Measurements from ENCODE around the gene AATF.

AATF gene, protein sequence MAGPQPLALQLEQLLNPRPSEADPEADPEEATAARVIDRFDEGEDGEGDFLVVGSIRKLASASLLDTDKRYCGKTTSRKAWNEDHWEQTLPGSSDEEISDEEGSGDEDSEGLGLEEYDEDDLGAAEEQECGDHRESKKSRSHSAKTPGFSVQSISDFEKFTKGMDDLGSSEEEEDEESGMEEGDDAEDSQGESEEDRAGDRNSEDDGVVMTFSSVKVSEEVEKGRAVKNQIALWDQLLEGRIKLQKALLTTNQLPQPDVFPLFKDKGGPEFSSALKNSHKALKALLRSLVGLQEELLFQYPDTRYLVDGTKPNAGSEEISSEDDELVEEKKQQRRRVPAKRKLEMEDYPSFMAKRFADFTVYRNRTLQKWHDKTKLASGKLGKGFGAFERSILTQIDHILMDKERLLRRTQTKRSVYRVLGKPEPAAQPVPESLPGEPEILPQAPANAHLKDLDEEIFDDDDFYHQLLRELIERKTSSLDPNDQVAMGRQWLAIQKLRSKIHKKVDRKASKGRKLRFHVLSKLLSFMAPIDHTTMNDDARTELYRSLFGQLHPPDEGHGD

DNA sequence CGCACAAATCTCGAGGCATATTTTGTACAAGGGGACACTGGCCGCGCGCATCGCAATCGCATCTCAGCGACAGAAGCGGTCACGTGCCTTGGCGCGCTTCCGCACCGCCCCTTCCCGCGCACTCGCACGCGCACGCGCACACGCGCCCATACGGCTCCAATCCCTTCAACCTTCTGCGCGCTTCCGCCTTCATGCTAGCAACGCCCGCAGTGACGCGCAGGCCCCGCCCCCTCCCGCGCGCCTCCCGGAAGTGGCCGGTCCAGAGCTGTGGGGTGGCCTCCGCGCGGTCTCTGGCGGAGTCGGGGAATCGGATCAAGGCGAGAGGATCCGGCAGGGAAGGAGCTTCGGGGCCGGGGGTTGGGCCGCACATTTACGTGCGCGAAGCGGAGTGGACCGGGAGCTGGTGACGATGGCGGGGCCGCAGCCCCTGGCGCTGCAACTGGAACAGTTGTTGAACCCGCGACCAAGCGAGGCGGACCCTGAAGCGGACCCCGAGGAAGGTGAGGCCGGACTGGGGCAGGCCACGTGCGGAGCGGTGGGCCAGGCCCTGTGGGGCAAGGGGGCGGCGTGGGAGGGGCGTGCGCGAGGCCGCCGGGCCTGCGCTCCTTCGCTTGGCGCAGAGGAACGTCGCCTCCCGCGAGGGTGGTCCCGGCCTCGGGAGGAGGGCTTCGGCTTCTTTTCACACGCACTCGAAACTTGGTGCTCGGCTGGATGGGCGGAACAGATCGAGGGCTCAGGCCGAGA, at the start of gene AATF:
AATF (plus strand) TSS at position 238 of the 744 bp plus-strand sequence; CDS start at position 410, 172 bp downstream.
- DNase-seq = peak; percentile 99

DNA sequence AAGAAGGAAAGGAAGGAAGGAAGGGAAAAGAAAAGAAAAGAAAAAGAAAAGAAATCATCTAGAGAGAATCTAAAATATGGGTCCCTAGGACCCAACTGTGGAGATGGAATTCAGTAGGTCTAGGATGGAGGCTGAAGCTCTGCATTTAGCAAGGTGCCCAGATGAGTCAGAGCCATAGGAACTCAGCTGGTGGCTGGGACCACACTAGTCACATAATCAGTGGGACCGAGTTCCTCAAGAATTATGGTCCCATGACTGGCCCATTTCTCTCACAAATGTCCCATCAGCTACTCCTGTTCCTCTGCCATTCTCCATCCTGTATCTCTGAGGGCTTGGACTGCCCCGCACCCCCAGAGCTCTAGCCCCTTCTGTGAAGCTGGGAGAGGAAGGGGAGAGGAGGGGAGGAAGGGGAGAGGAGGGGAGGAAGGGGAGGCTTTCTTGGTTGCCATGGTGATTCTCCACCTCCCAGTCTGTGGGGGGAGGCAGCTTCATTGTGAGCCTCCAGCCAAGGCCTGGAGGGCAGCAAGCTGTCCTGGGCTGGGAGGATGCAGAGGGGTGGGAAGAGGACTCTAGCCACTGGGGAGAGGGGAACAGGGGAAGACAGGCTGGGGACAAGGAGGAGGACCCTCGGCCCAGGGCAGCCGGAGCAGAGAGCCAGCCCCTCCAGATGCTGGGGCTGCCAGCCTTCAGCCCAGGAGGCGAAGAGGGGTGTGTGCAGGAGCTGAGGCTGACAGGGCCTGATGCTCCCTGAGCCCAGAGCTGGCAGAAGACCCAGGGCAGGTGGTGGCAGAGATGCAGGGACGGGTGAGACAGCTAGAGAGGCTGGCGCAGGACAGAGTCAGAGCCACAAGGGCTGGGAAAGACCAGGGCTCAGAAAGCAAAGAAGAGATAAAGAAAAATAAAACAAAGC, 49.2 kb upstream of the AATF start:
- no peak for DNase-seq

DNA sequence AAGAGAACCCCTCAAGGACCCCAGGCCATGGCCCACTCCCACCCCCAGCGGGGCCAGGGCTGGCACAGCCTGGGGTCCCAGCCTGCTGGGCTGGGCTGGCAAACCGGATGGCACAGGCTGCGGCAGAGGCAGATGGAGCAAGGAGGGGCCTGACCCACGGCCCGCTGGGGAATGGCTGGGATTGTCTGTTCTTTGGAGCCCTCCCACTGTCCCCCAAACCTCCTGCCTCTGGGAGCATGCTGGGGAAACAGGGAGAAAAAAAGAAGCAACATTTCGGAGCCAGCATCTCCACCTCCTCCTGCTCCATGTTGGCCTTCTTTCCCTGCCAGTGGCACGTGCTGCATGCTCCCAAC, 48.6 kb upstream of the AATF start:
- no peak for DNase-seq

DNA sequence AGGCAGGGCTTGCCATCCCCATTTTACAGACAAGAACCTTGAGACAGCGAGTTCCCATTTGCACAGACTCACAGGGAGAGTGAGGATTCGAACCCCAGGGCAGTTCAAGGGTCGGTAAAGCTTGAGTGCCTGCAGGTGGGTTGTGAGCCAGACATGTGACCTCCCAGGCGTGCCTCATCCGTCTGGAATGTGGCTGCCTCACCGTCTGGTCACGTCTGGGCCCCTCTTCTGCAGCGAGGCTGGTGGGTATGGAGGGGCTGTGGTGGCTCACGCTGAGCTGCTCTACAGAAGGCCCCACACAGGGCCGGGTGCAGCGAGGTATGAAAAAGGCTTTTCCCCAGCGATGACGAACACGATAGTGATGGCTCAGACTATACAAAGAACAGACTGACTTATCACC, 47.2 kb upstream of the AATF start:
- DNase-seq = peak; percentile 56

DNA sequence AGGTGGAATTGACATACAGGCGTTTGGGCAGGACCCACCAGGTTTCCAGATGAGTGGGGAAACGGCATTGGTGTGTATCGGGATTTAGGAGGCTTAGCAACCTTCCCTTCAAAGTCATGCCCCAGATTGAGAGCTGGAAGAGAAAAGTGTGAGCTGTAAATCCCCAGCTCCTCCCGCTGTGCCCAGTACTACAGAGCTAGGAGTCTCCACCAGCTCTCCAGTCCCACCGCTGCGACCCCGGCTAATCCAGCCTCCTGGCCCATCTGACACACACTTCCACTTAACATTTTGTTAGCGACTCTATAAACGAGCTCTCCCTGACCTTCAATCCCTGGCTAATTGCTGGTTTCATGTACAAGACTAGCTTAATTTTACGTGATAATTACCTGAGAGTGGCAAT, 41.3 kb upstream of the AATF start:
- no peak for DNase-seq

DNA sequence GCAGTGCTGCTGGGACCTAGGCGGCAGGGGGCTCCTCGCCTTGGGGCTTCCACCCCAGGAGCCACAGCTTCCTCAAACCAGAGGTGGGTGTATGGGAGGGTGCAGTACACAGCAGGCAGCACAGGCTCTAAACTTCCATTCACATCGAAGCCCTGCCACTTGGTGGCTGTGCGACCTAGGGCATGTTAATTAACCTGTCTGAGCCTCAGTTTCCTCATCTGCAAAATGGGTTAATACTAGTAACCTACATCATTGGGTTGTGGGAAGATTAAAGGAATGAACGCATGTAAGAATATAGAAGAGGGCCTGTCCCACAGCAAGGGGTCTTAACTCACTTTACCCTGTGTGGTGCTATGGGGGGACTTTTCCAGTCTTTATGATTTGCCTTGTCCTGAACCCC, 38.2 kb upstream of the AATF start:
- no peak for DNase-seq

DNA sequence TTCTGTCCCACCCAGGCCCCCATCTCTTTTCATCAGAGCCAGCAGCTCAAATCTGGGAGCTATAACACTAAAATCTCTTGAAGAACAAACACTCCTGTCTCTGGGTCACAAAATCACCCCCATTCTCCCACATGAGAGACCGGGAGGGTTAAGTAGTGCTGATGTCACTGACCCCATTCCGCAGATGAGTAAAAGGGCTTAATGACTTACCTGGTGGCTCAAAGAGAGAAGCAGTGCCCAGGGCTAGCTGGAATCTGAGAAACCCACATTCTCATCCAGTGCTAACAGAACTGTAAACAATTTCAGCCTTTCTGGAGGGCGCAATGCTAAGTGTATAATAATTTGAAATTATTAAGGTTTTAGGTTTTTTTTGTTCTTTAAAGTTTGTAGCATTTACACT, 37.8 kb upstream of the AATF start:
- no peak for DNase-seq

DNA sequence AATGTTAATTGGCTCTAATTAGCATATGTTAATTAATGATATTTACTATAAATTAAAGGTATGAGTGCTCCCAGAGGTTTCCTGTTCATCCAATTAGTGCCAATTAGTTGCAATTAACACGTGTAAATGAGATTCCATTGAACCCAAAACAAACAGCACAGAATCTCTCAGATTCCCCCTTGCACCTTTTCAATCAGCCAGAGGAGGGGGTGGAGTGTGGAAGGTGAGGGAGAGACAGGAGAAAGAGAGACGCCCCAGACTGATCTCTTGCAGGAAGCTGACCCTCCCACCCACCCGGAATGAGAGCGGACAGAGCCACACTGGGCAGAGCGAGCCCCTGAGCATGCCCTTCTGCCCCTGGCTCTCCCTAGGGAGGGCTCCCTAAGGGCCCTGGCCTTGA, 35.6 kb upstream of the AATF start:
- DNase-seq = no peak

DNA sequence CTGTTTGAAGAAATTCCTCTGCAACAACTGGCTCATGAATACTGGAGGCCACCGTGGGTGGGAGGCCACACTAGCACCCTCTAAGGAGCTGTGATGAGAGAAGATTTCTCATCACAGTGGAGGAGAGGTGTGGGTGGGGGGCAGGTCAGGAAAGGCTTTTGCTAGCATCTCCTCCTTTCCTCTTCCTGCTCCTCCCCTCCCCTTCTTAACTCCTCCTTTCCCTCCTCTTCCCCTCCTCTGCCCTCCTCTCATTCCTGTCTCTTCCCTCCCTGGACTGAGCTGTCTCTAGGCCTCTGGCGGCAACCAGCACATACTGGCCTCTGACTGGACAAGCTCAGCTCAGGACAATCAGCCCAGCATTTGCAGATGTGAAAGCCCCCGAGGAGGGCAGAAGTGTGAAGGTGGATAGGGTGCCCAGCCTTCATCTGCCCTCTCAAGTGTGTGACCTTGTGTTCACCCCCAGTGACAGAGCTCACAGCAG, 30.5 kb upstream of the AATF start:
- peak; percentile 37 for DNase-seq

DNA sequence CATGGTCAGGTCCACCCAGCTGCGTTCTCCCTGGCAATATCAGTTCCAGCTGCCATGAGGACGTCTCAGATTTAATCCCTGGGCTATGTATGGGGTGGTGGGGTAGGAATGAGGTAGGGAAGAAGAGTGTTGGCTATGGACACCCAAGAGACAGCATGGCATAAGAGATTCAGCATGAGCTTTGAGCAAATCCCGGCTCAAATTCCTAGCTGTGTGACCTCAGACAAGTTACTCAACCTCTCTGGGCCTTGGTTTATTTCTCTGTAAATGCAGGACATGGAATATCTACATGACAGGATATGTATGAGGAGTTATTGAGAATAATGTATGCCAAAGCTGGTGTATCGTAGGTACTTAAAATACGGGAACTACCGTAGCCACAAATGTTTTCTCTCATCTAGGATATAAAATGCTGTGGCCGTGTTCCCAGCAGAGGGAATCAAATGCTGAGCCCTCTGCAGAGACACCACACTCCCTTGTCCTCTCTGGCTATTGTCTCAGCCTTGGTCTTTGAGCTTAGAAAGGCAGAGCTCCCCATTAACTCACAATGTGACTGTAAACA, 29.3 kb upstream of the AATF start:
- DNase-seq = no peak

DNA sequence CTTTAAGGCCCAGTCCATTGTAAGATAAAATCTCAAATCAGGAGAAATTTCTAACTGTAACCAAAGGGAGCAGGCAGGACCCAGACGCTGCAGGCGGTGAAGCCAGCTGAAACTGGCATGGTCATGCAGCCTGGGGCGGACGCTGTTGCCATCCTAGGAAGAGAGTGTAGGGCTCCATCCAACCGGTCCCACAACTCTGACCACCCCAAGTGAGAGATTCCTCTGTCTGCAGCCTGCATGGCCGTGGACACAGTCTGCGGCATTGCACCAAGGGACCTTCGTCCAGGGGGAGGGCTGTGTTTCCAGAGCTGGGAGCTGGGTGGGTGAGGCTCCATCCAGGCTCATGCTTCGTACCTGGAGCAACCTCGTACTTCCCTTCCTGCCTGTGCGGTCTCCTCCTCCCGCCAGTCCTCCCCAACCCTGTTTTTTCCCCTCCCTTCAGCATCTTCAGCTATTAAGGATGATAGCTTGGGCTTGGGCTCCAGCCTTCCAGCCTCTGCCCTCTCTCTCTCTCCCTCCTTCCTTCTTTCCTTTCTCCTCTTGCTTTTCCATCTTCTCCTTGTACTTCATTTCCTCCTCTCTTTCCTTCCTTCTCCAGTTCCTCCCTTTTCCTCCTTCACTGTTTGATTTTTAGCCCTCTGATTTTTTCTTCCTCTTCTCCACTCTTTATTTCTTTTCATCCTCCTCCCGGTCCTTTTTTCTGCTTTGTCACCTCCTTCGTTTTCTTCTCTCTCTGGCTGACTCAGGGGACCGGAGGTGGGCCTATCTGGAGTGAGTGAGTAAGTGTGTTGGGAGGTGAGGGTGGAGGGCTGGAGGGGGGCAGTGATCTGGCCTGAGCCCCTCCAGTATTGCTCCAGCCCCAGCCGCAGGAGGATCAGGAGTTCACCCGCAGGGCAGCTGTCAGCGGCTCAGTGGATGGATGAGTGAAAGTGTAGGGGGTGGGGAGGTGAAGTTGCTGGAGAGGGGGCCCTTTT, 28.4 kb upstream of the AATF start:
- DNase-seq = peak; percentile 45

DNA sequence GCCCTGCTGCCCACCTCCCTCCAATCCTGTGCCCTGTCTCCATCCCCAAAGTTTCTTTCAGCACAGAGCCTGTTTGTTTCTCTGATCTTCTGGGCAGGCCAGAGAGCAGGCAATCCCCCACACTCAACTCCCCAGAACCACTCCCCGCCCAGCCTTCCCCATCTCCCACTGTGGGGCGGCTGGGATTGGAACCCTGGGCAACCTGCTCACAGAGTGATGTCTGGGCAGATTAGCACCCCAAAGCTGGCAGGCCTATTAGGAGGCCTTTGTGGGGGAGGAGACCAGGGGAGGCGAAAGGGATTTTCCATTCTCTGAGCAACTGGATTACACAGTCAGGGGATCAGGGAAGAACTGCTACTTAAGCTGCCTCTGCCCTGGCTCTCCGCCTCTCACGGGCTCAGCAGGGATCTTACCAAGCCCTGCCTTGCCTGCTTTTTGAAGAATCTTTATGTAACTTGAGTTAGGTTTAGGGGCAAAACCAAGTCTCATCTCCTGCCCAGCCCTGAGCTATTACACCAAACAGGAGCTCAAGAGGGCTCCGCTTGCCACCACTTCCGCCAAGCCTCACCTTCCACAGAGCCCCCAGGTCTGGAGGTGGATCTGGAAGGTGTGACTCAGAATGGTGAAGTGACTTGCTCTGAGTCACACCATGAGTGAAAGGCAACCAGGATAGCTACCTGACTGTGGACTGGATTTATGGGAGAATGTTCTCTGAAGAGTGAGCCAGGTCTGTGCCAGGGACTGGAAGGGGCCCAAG, 27.5 kb upstream of the AATF start:
- peak; percentile 53 for DNase-seq

DNA sequence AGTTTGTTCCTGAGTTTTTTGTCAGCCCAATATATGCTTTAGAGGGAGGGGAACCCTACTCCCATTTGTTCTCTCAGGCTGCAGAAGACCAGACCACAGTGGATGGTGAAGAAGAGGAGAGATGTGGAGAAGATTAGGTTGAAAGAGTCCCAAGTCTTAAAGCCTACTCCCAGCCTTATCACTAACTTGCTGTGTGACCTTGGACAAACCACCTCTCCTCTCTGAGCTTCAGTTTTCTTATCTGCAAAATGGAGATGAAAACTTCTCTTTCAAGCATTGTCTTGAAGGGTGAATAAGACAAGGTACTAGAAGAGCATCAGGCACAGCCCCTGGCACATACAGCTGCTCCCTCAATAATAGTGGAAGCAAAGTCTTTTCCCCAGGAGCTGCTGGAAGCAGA, 26.6 kb upstream of the AATF start:
- DNase-seq = no peak

DNA sequence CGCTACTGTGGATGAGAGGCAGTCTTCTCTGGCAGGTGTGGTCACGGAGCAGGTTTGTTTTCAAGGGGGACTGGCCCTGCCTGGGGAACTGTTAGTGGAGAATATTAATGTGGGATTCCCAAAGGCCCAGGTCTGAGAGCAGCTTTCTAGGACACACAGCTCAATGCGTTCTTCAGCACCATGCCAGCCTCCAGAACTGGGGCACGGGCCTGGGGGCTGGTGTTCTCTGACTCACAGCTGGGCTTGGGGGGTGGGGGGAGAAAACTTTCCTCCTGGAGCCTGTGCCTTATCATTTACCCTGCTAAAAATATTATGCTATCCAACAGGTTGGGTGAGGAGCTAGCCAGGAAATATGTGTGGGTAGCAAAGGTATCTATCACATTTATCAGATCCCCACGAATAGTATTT, 24.9 kb upstream of the AATF start:
- DNase-seq = no peak

DNA sequence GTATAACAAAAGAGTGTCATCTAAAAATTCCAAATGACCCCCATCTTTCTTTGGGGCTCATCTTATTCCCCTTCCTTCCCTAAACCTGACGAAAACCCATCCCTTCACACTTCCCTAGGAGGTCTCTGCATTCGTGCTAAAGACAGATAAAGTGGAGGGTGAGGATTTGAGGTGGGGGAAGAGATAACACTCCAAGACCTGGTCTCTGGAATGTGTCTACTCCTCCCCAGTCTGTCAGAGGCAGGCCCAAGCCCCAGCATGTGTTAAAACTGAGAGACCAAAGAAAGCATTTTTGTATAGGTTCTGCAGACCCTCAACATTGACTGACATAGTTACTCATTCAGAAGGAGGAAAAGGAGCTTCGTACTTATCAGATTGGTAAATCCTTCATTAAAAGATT, 22.5 kb upstream of the AATF start:
- DNase-seq = no peak

DNA sequence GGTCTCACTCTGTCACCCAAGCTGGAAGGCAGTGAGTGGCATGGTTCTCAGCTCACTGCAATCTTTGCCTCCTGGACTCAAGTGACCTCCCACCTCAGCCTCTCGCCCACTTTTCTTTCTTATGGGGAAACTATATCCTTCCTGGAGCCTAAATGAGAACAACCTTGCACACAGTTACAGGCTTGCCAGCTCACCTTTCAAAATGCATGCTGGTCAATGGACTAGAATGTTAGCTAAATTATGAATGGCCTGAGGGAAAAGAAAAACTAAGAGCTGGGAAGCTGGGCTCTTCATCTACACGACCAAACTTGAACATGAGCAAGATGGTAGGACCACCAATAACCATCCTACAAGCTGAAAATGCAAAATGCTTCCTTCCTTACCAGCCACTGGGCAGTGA, 22.1 kb upstream of the AATF start:
- DNase-seq = no peak

DNA sequence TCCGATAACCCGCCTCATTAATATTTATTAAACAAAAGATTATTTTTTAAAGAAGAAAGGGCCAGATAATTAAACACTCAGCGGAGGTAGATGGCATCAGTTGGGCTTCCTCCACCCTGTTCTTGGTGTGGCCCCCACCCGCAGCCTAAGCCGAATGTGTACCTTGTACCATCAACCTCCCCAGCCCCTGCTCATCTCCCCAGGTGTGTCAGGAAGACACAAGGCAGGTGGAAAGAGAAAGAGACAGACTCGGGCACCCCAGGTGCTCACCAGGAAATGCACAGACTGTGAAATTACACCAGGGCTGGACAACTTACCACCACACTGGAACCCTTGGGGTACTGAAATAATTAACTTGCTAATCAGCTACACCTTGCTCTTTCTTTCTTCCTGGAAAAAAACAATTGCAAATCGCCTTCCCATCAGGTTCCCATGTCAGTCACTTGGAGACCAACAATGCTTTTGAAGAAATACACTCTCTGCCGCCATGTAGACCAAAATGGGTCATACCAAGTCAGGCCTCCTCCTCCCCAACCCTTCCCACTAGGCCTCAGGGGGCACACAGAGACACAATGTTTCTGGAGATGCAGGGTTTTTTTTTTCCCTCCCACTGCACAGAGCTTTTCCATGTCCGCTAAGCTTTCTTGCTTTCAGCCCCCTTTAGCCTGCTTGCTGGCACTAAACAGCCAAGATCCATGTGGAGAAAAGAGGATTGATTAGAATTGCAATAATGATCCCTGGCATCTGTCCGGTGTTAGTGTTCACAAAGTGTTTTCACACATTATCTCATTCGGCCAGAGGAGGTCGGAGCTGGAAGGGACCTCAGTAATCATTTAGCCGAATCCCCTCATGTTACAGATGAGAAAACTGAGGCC, 20.0 kb upstream of the AATF start:
- DNase-seq = peak; percentile 51

DNA sequence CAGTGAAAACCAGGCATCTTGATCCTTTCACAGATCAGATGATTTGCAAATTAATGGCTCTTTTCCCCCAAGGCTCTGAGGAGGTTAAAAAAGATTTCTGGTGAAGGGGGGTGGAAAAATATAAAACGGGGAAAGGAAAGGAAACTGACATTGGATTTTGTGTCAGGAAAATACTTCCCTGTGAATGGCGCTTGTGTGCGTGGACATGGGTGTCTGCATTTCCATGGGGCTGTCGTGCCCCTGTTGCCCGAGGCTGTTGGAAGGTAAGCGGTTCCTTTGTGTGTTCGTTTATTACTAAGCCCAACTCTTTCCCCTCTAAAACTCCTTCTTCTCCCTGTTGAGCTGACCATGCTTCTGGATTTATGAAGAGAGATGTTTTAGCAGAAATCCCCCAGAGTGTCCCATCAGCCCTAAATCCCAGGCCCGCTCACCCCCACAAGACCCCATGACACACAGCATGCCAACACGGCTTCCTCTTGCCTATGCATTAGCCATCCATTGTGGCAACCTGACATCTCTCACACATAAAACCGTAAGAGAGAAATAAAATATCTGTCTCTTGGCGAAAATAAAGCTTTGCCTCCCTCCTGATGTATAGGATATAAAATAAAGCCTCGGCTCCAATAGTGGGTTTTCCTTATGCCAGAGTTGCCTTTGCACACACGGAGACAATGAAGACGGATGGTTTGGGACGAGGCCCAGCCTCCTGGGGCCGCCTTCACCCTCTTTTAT, 18.7 kb upstream of the AATF start:
- DNase-seq = peak; percentile 45

DNA sequence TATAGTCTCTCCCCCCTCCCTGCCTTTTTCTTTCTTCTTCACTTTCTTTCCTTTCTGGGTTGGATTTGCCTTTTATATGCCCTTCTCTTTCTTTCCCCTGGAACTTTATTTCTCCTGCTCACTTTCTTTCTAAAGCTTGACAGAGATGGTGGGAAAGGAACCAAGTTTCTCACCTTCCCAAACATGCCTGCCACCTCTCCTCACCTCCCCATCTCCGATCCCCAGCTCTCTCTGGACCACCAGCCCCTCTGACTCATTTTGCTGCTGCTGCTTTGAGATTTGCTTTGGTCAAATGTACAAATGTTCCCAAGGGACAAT, 18.2 kb upstream of the AATF start:
- DNase-seq = no peak
